ENCODE data around the gene TAF11. TPM values are rescaled to one million over a fixed set of nuclear protein-coding genes. Genes with fewer than 3 reads are reported as not detected.

The TAF11 gene
- total RNA-seq, 2 donors from 2014 or later: 44.7 to 50.4 TPM

GRCh38 chr6:34928220-34928619 lies 40.4 kb upstream of the TAF11 start:
- H3K27ac Mint-ChIP-seq: no peak overlapping the region
- no peak for TF ChIP-seq CTCF (conservative IDR thresholded peaks at IDR 0.05)
- peaks cover 11% of the 10 kb centered on the region for H3K4me1 ChIP-seq (ENCODE audit: control insufficient read depth, insufficient read depth, low read length)
- no peaks in the 10 kb centered on the region for H3K9me3 Mint-ChIP-seq
- H3K36me3 Mint-ChIP-seq (ENCODE audit: low read depth): peaks cover 8% of the 10 kb centered on the region
- H3K27me3 Mint-ChIP-seq (ENCODE audit: insufficient read depth): no peaks in the 10 kb centered on the region
- H3K27ac ChIP-seq (ENCODE audit: low read depth, low read length): no peak overlapping the region
- no peak for DNase-seq
- H3K9ac ChIP-seq (ENCODE audit: extremely low read depth, low read length, poor library complexity, severe bottlenecking): no peak overlapping the region
- H3K4me3 ChIP-seq (ENCODE audit: low read length): no peak overlapping the region
- no peaks in the 10 kb centered on the region for H3K27me3 ChIP-seq (ENCODE audit: control insufficient read depth, insufficient read depth, low read length, poor library complexity, severe bottlenecking)
- 53 to 59% methylated on average over 2 to 3 of the region's 3 CpGs for WGBS, 2 experiments (ENCODE audit: insufficient coverage in 1 of 2, insufficient read length in 1 of 2)
- H3K4me3 Mint-ChIP-seq: no peak overlapping the region
- peaks cover 33% of the 10 kb centered on the region for H3K4me1 Mint-ChIP-seq
- H3K9me3 ChIP-seq (ENCODE audit: control insufficient read depth, low read length): no peaks in the 10 kb centered on the region
- no peaks in the 10 kb centered on the region for H3K36me3 ChIP-seq (ENCODE audit: control insufficient read depth, insufficient read depth, low read length)

GRCh38 chr6:34926655-34927054 lies 38.8 kb upstream of the TAF11 start:
- DNase-seq: no peak
- Mint-ChIP-seq H3K27me3 (ENCODE audit: insufficient read depth) (no peaks in the 10 kb centered on the region), H3K27ac (no peak overlapping the region)

GRCh38 chr6:34924831-34925625 lies 37.2 kb upstream of the TAF11 start:
- H3K4me3 ChIP-seq (ENCODE audit: low read length): no peak overlapping the region
- Mint-ChIP-seq H3K4me1 (peaks cover 27% of the 10 kb centered on the region), H3K9me3 (no peaks in the 10 kb centered on the region), H3K36me3 (ENCODE audit: low read depth) (peaks cover 3% of the 10 kb centered on the region), H3K27ac (no peak overlapping the region), H3K4me3 (no peak overlapping the region), H3K27me3 (ENCODE audit: insufficient read depth) (no peaks in the 10 kb centered on the region)
- no peaks in the 10 kb centered on the region for H3K9me3 ChIP-seq (ENCODE audit: control insufficient read depth, low read length)
- no peak overlapping the region for H3K27ac ChIP-seq (ENCODE audit: low read depth, low read length)
- H3K9ac ChIP-seq (ENCODE audit: extremely low read depth, low read length, poor library complexity, severe bottlenecking): no peak overlapping the region
- DNase-seq: no peak
- peaks cover 11% of the 10 kb centered on the region for H3K4me1 ChIP-seq (ENCODE audit: control insufficient read depth, insufficient read depth, low read length)
- no peak for TF ChIP-seq CTCF (conservative IDR thresholded peaks at IDR 0.05)
- WGBS, 2 experiments (ENCODE audit: insufficient coverage in 1 of 2, insufficient read length in 1 of 2): 77 to 95% methylated on average over 4 to 9 of the region's 9 CpGs
- no peaks in the 10 kb centered on the region for H3K27me3 ChIP-seq (ENCODE audit: control insufficient read depth, insufficient read depth, low read length, poor library complexity, severe bottlenecking)
- H3K36me3 ChIP-seq (ENCODE audit: control insufficient read depth, insufficient read depth, low read length): no peaks in the 10 kb centered on the region

More at GRCh38 chr6:34926655-34927054, 38.8 kb upstream of the TAF11 start:
- no peak overlapping the region for H3K9ac ChIP-seq (ENCODE audit: extremely low read depth, low read length, poor library complexity, severe bottlenecking)
- H3K27ac ChIP-seq (ENCODE audit: low read depth, low read length): no peak overlapping the region
- TF ChIP-seq CTCF (conservative IDR thresholded peaks at IDR 0.05): no peak
- Mint-ChIP-seq H3K9me3 (no peaks in the 10 kb centered on the region), H3K36me3 (ENCODE audit: low read depth) (peaks cover 4% of the 10 kb centered on the region), H3K4me1 (peaks cover 33% of the 10 kb centered on the region), H3K4me3 (no peak overlapping the region)
- no peaks in the 10 kb centered on the region for H3K27me3 ChIP-seq (ENCODE audit: control insufficient read depth, insufficient read depth, low read length, poor library complexity, severe bottlenecking)
- no peak overlapping the region for H3K4me3 ChIP-seq (ENCODE audit: low read length)
- no peaks in the 10 kb centered on the region for H3K36me3 ChIP-seq (ENCODE audit: control insufficient read depth, insufficient read depth, low read length)
- H3K4me1 ChIP-seq (ENCODE audit: control insufficient read depth, insufficient read depth, low read length): peaks cover 11% of the 10 kb centered on the region
- H3K9me3 ChIP-seq (ENCODE audit: control insufficient read depth, low read length): no peaks in the 10 kb centered on the region
